WTC11 (cell line): ENCODE measurements around the gene ZXDB. TPM values are rescaled to one million over a fixed set of nuclear protein-coding genes. Genes with fewer than 3 reads are reported as not detected.
"Not testable (repeated sequence)": the region's sequence is repeated elsewhere in the genome, so short reads cannot be mapped to it uniquely, and the experiment has no call there.

Experiments
- ATAC-seq: fragments of 200-7000 bp; cut with Tn5 transposase; 2 replicates; pipeline ENCODE4 v1.10.0; 2021; ENCODE audit warnings: mild to moderate bottlenecking, moderate library complexity
- CTCF ChIA-PET: fragments of 300-600 bp; sonication (Branson Sonifier 250); formaldehyde crosslinking; loops from one replicate; lab custom pipeline; 2021; ENCODE audit warnings: antibody characterized with exemption; lab: Charles Lee
- POLR2A ChIA-PET: fragments of 350-600 bp; sonication (Branson Sonifier 250); formaldehyde crosslinking; loops from one replicate; lab custom pipeline; 2021; ENCODE audit warnings: antibody characterized with exemption; lab: Charles Lee
- DNase-seq: peaks from one replicate; pipeline ENCODE4 v3.0.0; 2021; ENCODE audit warnings: low spot score
- H3K27ac Mint-ChIP-seq: 2 replicates; pipeline ENCODE4 v1.8.0; 2021; ENCODE audit warnings: mixed read lengths
- H3K27me3 Mint-ChIP-seq: 2 replicates; pipeline ENCODE4 v1.8.0; 2021; ENCODE audit warnings: low read depth, mild to moderate bottlenecking, moderate library complexity, mixed read lengths
- H3K36me3 Mint-ChIP-seq: 2 replicates; pipeline ENCODE4 v1.8.0; 2021; ENCODE audit warnings: mixed read lengths
- H3K4me1 Mint-ChIP-seq: 2 replicates; pipeline ENCODE4 v1.8.0; 2022; ENCODE audit warnings: mixed read lengths
- H3K4me3 Mint-ChIP-seq: 2 replicates; pipeline ENCODE4 v1.8.0; 2021; ENCODE audit warnings: mild to moderate bottlenecking, moderate library complexity, mixed read lengths
- H3K9me3 Mint-ChIP-seq: 2 replicates; pipeline ENCODE4 v1.8.0; 2021; ENCODE audit warnings: mixed read lengths
- E2F4 ChIP-seq: sonication (generic); formaldehyde crosslinking; IDR thresholded peaks from 2 replicates; pipeline ENCODE4 v1.8.1; 2022; ENCODE audit warnings: low read depth, mild to moderate bottlenecking, moderate library complexity, missing genetic modification reagents, borderline replicate concordance
- EMX1 ChIP-seq: fragments of 250-450 bp; sonication (Bioruptor Pico); IDR thresholded peaks from 2 replicates; pipeline ENCODE4 v1.8.0; 2021; ENCODE audit warnings: mild to moderate bottlenecking
- FOXP1 ChIP-seq: sonication (generic); formaldehyde crosslinking; IDR thresholded peaks from 2 replicates; pipeline ENCODE4 v1.8.0; 2022; ENCODE audit warnings: missing genetic modification reagents, mild to moderate bottlenecking, moderate library complexity, borderline replicate concordance
- FOXP4 ChIP-seq: sonication (generic); formaldehyde crosslinking; IDR thresholded peaks from 2 replicates; pipeline ENCODE4 v1.8.0; 2022; ENCODE audit warnings: mild to moderate bottlenecking, missing genetic modification reagents
- NFE2L1 ChIP-seq: sonication (generic); formaldehyde crosslinking; IDR thresholded peaks from 2 replicates; pipeline ENCODE4 v1.8.1; 2023; ENCODE audit warnings: missing genetic modification reagents
- NR1H2 ChIP-seq: sonication (generic); formaldehyde crosslinking; IDR thresholded peaks from 2 replicates; pipeline ENCODE4 v1.9.0; 2021; ENCODE audit warnings: mild to moderate bottlenecking, moderate library complexity, missing genetic modification reagents
- NR3C1 ChIP-seq: sonication (generic); formaldehyde crosslinking; conservative IDR thresholded peaks from 2 replicates; pipeline ENCODE4 v1.8.1; 2023; ENCODE audit warnings: low read depth, mild to moderate bottlenecking, missing genetic modification reagents
- ZNF317 ChIP-seq: sonication (generic); formaldehyde crosslinking; IDR thresholded peaks from 2 replicates; pipeline ENCODE4 v1.8.1; 2023; ENCODE audit warnings: low read depth, mild to moderate bottlenecking, moderate library complexity, missing genetic modification reagents, borderline replicate concordance
- ZNF396 ChIP-seq: fragments of 250-450 bp; sonication (Bioruptor Pico); IDR thresholded peaks from 2 replicates; pipeline ENCODE4 v1.8.0; 2021; ENCODE audit warnings: mild to moderate bottlenecking, moderate library complexity, borderline replicate concordance
- ZNF532 ChIP-seq: fragments of 250-450 bp; sonication (Bioruptor Pico); IDR thresholded peaks from 2 replicates; pipeline ENCODE4 v1.9.0; 2021; ENCODE audit warnings: mild to moderate bottlenecking, borderline replicate concordance
- total RNA-seq: library from RNA; stranded (reverse); gene quantifications from 3 replicates; pipeline ENCODE4 v1.2.3, GENCODE V29; 2021
- TF ChIP-seq, protein P1 (sequence below): fragments of 250-450 bp; sonication (Bioruptor Pico); IDR thresholded peaks from 2 replicates; pipeline ENCODE4 v1.9.0; 2021; ENCODE audit warnings: moderate library complexity, mild to moderate bottlenecking, inconsistent platforms, borderline replicate concordance

Gene ZXDB
- total RNA-seq, 1 experiment from 2014 or later, result 7.8 TPM

GRCh38 chrX:57573754-57574153, 18.1 kb upstream of the ZXDB start:
- DNase-seq (no peak), ATAC-seq (peak; percentile 71)
- Mint-ChIP-seq H3K36me3 (no peaks in the 10 kb centered on the region), H3K4me1 (peaks cover 12% of the 10 kb centered on the region), H3K4me3 (no peak overlapping the region), H3K27me3 (no peaks in the 10 kb centered on the region), H3K27ac (no peak overlapping the region), H3K9me3 (no peaks in the 10 kb centered on the region)
- ChIA-PET CTCF (interaction anchor here (0.6 to 0.8 kb wide), 2 partner anchors 34 to 41 kb away, joined by 3 to 4 read pairs; no protein-coding TSS in a partner anchor), POLR2A (no interaction called here)
- TF ChIP-seq NFE2L1 (CRISPR knock-in tag), result no peak
- no peak for TF ChIP-seq ZNF532 (CRISPR knock-in tag)
- TF ChIP-seq ZNF317 (CRISPR knock-in tag), result no peak
- no peak for TF ChIP-seq NR3C1
- no peak for TF ChIP-seq EMX1

- DNase-seq, H3K4me1 Mint-ChIP-seq, ATAC-seq, H3K27ac Mint-ChIP-seq, H3K9me3 Mint-ChIP-seq, H3K27me3 Mint-ChIP-seq, POLR2A ChIA-PET: not testable (repeated sequence)
- CTCF ChIA-PET, result interaction anchor here (0.7 kb wide), 1 partner anchor 239 kb away, joined by 3 read pairs; no protein-coding TSS in a partner anchor
- TF ChIP-seq FOXP1 (CRISPR knock-in tag) (0 out of 2 replicates have a peak, but pooled peaks have one; percentile 38), FOXP4 (CRISPR knock-in tag) (peak; percentile 59; the same call in 1 of the 2 replicates)
- TF ChIP-seq, all 79 proteins: peak for 2; not testable (repeated sequence) for 77
- not testable (repeated sequence) for H3K4me3 Mint-ChIP-seq, H3K36me3 Mint-ChIP-seq
Observed at GRCh38 chrX:57582948-57583347, 8.9 kb upstream of the ZXDB start.

DNA sequence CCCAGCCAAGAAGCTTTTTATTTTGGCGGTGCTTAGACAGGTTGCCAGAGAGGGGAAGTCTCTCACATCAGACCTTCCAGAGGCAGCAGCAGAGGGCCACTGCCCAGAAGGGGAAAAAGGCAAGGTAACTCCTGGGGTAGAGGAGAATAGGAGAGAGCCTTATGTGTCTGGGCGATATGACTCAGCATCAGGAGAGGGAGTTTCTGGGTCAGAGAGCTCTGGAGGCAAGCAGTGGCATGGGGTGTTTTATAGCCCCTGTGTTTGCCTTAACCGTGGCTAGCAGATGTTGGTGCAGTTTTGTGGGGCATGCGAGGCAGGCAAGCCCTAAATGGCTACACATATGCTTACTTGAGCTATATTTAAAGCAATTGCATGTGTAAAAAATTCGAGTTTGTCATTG, 8.3 kb upstream of the ZXDB start:
- Mint-ChIP-seq H3K36me3 (no peaks in the 10 kb centered on the region), H3K27ac (peak overlapping the region; percentile 74; the same call in 1 of the 2 replicates), H3K4me3 (no peak overlapping the region), H3K27me3 (no peaks in the 10 kb centered on the region), H3K4me1 (peaks cover 3% of the 10 kb centered on the region; the same call in 1 of the 2 replicates), H3K9me3 (no peaks in the 10 kb centered on the region)
- ATAC-seq (no peak; the same call in 1 of the 2 replicates), DNase-seq (no peak)
- ChIA-PET POLR2A (no interaction called here), CTCF (interaction anchor here (0.7 kb wide), 1 partner anchor 238 kb away, joined by 3 read pairs; no protein-coding TSS in a partner anchor)
- TF ChIP-seq NR1H2 (CRISPR knock-in tag), result no peak
- TF ChIP-seq E2F4 (CRISPR knock-in tag), result no peak
- no peak for TF ChIP-seq FOXP1 (CRISPR knock-in tag)
- no peak for TF ChIP-seq ZNF396 (CRISPR knock-in tag)
- TF ChIP-seq, protein P1, sequence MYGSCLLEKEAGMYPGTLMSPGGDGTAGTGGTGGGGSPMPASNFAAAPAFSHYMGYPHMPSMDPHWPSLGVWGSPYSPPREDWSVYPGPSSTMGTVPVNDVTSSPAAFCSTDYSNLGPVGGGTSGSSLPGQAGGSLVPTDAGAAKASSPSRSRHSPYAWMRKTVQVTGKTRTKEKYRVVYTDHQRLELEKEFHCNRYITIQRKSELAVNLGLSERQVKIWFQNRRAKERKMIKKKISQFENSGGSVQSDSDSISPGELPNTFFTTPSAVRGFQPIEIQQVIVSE (CRISPR knock-in tag), result no peak
